HG02588 (cell line): ENCODE results near the gene CDHR1.

Experiments used
- ATAC-seq: cut with Tn5 transposase; IDR thresholded peaks from one replicate; pipeline ENCODE4 v1.9.1; 2021; ENCODE audit warnings: mild to moderate bottlenecking, moderate library complexity; ENCODE audit not compliant: unreplicated experiment

CDHR1 gene

DNA sequence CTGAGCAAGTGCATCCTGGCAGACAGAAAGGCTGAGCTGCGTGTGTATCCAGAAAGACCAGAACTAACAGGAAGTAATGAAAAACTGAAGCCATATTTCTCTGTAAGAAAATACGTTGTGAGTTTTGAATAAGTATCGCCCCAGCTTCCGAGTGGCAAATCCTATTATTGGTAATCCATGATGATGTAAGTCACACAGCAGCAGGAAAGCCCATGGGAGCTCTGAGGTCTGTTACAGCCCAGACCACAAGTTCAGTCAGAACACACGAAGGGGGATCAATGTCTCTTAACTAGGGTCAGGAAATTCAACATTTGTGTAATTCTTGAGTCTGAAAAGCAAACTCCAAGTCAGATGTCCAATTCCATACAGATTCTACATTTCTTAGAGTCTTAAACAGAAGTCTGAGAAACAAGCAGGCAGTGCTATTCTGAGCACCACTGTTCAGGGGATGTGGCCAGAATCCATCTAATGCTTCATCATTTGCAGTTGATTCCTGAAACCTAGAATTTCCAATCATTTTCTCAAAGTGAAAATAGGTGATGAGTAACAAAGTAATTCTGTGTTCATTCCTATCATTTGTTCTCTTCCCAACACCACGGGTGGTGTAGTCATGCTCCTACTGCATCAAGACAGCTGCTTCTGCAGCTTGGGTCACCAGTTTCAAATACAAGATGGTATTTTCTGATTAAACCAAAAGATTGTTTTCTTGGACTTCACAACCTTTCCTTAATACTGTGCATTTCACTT, 31.3 kb downstream of the CDHR1 start, which contains the start of gene LRIT2:
LRIT2 (minus strand) TSS at position 118 of the 747 bp plus-strand sequence; CDS start at position 94, 24 bp downstream.
- no peak for ATAC-seq

DNA sequence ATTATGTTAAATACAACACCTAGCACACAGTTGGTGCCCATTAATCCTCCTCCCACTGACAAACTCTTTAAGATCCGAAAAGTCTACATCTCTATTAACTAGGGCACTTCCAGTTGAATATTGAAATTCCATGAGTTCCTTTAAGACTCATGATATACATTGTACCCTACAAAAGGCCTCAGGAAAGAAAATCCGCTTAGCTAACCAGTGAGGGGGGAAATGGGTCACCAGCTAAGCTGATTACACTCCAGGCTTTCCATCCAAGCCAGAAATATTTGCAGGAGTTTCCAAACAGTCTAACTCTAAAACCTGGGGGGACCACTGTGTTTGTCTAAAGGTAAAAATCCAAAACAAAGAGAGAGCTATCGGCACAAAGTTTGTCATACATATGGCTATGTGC, 32.3 kb downstream of the CDHR1 start:
- ATAC-seq = no peak

DNA sequence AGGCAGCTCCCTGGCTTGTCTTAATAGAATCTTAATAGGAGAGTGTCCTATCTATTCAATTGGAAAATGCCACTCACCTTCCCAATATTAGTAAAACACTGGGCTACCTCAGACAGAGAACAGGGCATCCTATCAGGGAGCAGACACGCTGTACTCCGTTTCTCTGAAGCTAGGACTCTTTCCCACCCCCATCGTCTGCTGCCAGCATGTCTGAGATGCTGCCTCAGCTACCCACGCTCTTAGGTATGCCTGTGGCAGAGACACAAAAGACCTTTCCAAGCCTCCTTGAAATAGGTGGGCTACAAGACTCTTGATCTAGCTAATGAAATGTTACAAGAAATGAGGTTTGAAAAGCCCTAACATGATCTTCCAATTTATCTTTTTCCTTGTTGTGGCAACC, 33.5 kb downstream of the CDHR1 start:
- ATAC-seq = no peak

DNA sequence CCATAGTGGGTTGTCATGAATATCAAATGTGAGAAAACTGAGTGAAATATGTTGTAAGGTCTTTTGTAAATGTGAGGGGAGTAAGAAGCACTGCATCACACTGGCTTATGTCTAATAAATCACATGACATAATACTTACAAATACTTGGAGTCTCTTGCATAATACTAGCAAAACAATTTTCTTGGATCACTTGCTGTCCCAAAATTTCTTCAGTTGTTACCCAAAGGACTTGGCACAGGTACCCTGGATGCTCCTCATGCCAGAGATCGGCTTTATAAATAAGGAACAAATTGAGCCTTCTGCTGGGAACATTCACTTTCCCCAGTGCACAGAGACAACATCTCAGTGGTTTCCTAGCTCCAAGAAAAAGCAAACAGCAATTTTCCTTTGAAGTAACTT, 36.0 kb downstream of the CDHR1 start:
- no peak for ATAC-seq

DNA sequence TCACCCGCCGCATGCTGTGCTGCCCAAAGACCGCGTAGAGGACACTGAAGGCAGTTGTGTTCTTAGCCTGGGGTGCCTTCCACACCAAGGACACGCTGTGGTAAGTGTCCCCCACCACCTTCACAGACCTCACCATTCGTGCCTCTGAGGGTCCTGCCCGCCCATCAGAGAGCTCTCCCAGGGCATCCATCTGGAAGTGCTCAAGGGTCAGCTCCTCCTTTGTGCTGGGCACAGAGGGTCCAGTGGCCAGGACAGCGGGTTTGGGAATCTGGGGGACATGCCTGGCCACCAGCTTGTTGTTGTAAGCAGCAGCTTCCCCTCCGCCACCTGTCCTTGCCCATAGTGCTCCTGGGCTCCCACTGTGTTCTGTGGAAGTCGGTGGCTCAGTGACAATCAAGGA, 38.0 kb downstream of the CDHR1 start:
- no peak for ATAC-seq

DNA sequence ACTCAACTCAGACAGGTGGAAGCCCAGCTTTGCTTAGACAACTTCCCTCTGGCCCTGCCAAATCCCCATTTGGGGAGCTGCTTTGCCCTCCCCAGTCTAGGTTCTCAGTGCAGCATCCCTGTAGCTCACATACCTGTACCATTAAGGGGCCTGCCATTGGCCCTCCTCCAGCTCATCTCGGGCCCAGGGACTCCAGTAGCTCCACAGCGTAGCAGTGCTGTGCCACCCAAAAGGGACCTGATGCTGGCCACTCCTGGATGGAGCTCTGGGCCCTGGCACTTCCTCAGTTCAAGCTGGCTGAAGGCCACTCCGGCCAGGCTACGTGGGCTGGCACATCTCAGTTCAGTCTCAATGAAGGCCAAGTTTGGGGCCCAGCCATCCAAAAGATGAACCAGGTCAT, 39.6 kb downstream of the CDHR1 start:
- ATAC-seq = no peak

DNA sequence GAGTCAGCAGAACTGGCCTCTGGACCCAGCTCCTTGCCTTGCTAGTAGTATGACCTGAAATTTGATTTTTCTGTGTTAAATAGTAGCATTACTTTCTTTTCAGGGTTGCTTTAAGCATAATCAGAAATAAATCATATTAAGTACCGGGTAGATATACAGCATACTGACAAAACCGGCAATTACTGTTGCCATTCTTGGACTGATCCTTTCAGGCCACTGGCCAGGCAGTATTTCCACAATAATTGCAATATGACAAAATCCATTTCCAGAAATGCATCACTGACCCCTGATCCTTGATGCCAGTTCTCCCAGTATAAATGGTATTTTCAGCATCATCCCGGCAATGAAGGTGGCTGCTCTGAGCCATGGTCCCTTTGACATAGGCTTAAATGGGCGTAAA, 40.1 kb downstream of the CDHR1 start:
- ATAC-seq = no peak

DNA sequence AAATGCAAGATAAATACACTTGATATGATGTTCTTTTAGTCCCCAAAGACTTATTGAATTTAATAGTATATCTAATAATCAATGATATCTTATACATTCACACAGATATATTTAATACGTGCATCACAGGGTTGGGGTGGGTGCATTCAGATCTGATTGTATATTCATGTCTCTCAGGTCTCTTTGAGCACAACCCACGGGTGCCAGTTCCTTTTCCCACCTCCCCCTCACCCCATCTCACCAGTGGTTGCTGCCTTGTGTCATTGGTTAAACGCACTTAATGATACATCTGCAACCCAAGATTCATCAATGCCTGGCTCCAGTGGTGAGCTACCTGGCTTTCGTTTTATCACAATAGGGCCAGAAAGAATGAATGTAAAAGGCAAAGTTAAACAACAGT, 40.8 kb downstream of the CDHR1 start:
- no peak for ATAC-seq

DNA sequence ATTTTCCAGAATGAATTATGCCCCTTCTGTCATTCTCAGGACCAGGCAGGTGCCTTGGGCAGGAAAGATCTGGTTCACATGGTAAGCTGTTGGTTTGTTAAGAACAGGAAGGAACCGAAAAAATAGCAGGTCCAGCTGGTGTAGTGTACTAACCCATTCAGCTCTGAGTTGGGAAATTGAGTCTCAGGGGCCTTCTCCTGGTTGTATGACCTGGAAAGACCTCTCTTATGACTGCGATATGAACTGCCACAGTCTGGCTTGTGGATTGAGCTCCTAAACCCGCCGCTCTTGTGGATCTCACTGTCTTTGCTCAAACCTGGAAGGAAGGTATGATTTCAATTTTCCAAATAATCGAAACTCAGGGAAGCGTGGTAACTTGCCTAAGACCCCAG, 42.5 kb downstream of the CDHR1 start:
- no peak for ATAC-seq

DNA sequence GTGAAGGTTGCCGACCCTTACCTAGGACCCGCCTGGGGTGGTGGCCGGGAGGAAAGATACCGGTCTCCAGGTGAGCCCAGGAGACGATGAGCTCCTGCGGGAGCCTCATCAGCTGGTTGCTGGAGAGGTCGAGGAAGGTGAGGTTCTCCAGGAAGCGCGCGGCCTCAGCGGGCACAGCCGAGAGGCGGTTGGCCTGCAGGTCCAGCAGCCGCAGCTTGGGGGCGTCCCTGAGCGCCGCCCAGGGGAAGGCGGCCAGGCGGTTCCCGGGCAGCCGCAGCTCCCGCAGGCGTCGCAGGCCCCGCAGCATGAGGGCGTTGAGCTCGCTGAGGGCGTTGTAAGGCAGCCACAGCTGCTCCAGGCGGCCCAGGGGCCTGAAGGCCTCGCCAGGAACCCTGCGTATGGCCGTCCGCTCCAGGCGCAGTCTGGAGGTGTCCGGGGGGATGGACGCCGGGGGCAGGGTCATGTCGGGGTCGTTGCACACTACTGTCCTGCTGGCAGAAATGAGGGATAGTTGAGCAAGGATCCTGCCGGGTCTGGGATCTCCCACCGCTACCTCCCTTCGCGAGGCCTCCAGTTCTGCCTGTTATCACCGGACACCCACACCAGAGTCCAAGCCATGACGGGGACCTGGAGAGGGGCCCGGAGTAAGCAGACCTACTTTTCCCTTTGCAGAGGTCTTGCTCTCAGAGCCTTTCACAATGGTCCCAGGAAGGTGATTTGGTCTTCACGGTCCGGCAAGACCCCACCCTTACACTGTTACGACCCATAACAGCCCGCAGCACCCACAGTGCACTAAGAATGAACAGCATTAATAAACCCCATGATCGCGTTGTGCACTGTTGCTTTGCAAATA, 43.1 kb downstream of the CDHR1 start:
- no peak for ATAC-seq

DNA sequence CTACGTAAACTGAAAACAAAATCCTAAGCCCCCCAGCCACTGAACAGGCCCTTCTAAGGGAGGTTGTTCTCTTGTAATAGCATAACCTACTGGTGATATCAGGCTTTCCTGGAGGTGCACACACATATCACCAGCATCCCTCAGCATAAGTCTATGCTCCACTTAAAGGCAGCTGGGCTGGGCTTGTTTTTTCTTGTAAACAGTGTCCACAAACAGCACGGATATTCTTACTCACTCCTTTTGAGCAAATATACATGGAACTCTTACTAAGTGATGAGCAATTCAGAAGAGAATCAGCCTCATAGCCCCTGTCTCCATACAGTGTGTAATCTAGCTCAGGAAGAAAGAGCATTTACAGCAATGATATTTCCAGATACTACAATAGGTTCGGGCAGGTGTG, 44.6 kb downstream of the CDHR1 start:
- no peak for ATAC-seq

DNA sequence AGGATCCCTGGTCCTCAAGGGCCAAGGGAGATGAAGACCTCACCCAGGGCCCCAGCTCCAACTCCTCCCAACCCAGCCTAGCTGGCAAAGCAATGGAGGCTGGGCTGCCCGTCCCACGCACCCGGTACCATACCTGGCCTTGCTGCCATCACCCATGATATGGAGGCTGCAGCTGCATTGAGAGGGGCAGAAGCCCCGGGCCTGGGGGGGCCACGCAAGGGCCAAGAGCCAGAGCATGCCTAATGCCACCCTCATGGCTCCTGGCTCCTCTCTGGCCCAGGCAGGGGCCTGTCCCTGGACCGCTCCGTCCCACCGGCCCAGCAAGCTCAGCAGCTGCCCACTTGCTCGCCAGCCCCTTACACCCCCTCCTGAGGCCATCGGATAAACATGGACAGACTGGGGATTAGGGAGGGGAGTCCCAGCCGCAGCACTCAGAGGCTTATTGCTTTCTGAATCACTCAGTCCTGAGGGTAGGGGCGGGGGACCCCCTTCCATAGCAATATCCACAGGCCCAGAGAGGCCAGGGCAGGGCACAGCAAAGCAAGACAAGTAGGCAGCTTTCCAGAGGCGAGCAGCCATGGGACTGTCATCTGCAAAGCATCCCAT, 47.0 kb downstream of the CDHR1 start, which contains the start of gene LRIT1:
LRIT1 (minus strand) TSS at position 362 of the 606 bp plus-strand sequence; CDS start at position 255, 107 bp downstream.
- ATAC-seq = no peak

DNA sequence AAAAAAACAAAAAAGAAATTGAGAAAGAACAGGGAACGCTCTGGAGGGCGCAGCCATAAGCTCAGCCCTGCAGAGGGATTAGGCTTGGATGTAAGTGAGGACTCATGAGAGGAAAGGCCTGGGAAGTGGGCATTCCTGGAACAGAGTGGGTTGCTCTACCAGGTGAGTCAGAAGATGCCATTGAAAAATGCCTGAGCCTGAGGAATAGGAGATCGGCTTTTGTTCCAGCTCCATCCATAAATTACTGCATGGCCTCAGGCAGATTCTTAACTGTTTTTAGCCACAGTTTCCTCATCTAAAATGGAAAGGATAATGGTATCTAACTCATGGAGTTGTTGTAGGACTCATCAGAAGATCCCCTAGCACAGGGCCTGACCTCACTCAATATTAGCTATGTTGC, 49.4 kb downstream of the CDHR1 start:
- ATAC-seq = no peak

DNA sequence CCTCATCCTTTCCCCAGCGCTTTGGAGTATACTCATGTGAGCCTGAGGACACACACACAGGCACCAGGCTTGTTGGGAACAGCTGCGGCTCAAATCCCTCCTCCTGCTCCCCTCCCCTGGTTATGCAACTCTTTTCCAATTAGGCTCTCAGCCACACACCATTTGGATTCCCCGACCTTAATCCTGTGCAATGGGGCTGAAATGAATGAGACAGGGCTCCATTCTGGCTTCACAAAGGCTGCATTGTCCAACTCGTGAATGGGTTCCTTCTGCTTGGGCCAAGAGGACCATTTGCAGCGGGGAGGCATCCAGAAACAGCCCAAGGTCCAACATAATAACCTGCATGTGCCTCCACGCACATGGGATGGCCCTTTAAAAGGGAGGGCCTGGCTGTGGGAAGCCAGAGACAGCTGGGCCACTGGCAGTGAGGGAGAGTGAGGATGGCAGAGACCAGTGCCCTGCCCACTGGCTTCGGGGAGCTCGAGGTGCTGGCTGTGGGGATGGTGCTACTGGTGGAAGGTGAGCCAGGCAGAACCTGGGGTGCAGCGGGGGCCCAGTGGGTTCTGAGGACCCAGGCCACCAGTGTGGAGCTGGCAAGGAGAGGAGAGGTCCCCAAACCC, 50.4 kb downstream of the CDHR1 start, which contains the start of gene RGR:
RGR (plus strand) TSS at position 403 of the 620 bp plus-strand sequence; CDS start at position 441, 38 bp downstream.
- ATAC-seq = no peak

DNA sequence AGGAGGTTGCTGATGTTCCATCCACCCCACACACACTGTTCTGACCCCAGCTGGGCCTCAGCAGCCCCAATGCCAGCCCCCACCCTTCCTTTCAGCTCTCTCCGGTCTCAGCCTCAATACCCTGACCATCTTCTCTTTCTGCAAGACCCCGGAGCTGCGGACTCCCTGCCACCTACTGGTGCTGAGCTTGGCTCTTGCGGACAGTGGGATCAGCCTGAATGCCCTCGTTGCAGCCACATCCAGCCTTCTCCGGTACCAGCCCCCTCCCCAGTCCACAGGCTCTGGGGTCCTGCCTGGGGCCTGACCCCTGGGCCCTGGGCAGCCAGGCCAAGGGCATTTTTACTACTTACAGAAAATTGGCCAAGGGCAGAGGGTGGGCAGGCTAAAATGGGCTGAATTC, 53.2 kb downstream of the CDHR1 start:
- ATAC-seq = no peak

DNA sequence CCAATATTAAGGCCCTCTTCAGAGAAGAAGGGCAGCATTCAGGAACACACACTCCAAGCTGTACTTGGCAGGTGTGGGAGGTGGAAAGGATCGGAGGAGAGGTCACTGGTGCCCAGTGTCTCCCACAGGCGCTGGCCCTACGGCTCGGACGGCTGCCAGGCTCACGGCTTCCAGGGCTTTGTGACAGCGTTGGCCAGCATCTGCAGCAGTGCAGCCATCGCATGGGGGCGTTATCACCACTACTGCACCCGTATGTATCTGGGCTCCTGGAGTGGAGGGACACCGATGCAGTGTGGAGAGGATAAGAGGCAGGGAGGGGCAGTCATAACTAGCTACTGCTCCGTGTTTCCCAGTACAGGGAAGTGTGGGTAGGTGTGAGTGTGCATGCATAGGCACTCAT, 54.5 kb downstream of the CDHR1 start:
- no peak for ATAC-seq

DNA sequence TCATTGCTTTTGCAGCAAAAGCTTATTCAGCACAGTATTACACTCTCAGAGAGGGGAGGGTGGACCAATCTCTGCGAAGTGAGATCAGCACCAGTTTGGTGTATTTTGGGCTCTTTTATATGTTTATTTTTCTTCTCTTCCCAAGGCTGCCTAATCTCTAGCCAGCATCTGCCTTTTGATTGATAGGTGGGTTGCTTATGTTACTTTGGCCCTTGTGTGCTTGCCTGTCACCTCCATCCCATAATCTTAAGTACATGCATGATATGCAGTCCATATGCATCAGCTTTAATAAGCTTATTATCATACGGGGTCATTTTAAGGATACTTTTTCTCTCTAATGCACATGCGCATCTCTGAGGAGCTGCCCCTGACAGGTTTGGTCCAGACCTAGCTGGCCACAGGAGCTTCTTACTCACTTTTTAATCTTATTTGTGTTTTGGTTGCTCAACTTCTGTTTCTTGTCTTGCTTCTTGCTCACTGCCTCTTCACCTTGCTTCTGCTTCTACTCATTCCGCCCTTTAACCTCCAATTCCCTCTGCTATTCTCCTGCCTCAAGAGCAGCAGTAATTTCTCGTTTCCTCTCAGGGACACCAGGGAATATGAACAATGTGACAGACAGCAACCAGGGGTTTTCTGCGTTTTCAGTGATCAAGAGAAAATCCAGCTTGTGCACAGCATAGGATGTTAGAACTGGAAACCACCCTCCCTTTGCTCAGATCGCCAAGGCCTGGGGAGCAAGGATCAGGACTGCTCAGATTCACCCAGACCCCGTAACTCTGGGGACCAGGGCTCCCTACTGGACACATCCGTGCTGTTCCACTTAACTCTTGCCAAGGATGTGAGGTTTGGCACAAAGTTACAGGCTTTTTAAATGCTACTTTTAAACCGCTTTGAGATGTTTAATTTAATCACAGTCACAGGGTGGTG, 60.5 kb downstream of the CDHR1 start:
- no peak for ATAC-seq

DNA sequence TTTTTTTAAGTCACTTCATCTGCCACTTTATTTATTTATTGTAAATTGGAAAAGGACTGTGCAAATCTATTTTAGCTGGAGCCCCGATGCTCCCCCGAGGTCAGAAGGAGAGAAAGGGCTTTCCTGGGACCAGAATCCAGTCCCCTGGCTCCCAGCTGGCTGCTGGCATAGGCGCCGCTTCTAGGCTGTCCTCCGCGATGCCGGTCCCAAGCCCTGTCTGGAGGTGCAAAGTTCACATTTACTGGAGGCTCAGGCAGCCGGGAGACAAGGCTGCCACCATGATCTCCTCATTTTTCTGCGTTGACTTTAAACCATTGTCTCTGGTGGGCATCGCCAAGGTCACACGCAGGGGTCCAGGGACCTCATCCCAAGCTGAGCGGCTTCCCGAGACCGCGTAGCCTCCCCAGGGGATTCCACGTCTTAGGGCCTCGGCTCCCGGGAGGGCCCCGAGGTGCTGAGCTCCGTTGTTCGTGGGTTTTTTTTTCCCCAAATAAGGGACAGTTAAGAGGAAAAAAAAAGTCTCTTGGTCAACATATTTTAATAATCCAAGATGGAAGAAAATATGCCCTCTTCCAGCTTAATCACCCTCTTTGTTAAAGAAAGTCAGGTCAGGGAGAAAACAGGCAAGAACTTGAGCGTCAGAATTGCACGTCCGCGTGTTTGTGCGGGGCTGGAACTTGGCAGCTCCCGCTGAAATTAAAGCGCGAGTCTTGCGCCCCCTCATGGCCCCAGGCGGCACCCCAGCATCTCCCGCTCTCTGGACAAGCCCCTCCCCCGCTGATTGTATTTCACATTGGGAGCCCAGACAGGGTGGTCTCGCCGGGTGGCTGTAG, 62.4 kb downstream of the CDHR1 start:
- ATAC-seq = no peak

DNA sequence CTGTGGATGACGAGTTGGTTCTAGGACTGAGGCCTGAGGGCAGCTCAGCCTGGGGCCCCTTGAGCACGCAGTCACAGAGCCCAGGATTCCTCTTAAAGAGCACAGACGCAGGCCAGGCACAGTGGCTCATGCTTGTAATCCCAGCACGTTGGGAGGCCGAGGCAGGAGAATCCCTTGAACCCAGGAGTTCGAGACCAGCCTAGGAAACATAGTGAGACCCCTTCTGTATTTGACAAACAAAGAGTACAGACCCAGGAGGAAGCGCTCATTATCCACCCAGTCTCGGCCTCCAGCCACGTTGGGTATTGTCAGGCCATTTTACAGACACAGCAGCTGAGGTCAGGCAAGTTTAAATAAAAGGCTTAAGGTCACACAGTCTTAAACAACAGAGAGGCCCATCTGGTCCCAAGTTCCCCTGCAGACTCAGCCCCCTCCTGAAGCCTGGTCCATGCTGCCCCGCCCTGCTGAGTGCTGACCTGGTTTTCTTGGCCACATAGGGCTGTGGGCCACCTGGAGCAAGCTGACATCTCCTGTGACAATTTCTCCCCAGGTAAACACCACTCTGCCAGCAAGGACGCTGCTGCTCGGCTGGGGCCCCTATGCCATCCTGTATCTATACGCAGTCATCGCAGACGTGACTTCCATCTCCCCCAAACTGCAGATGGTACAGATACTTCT, 63.1 kb downstream of the CDHR1 start:
- no peak for ATAC-seq
